Measurements from ENCODE around the gene MYH13.

DNA sequence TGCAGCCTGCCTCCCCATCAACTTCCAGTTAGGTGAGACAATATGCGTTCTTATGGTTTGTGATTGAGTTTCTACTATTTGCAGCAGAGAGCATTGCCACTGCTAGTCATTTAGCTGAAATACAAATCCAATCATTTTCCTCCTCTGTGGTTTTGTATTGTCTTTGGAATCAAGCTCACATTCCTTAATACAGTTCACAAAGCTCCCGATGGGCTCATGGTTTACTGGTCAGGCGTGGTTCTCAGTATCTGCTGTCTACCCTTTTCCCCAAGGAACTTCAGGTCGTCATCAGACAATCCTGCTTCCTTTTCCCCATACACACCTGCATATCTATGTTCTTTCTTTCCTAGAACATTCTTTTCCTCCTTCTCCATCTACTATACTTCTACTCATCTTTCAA is 104.8 kb downstream of the MYH13 start:
- no peak for TF ChIP-seq EZH2 (IDR thresholded peaks at IDR 0.05; ENCODE audit: borderline replicate concordance, low read depth, low read length, severe bottlenecking)
- no peak for TF ChIP-seq POLR2AphosphoS5 (IDR thresholded peaks at IDR 0.05; ENCODE audit: insufficient read depth, low read depth, low read length)
- TF ChIP-seq, protein P1, sequence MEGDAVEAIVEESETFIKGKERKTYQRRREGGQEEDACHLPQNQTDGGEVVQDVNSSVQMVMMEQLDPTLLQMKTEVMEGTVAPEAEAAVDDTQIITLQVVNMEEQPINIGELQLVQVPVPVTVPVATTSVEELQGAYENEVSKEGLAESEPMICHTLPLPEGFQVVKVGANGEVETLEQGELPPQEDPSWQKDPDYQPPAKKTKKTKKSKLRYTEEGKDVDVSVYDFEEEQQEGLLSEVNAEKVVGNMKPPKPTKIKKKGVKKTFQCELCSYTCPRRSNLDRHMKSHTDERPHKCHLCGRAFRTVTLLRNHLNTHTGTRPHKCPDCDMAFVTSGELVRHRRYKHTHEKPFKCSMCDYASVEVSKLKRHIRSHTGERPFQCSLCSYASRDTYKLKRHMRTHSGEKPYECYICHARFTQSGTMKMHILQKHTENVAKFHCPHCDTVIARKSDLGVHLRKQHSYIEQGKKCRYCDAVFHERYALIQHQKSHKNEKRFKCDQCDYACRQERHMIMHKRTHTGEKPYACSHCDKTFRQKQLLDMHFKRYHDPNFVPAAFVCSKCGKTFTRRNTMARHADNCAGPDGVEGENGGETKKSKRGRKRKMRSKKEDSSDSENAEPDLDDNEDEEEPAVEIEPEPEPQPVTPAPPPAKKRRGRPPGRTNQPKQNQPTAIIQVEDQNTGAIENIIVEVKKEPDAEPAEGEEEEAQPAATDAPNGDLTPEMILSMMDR (IDR thresholded peaks at IDR 0.05; ENCODE audit: extremely low read depth in 1 of 2, insufficient read depth in 1 of 2, low read depth in 1 of 2, low read length in 2 of 2): no peak
- TF ChIP-seq POLR2A (IDR thresholded peaks at IDR 0.05; ENCODE audit: low read depth, low read length): no peak
- TF ChIP-seq, protein P2, sequence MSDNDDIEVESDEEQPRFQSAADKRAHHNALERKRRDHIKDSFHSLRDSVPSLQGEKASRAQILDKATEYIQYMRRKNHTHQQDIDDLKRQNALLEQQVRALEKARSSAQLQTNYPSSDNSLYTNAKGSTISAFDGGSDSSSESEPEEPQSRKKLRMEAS (IDR thresholded peaks at IDR 0.05; ENCODE audit: insufficient read depth, insufficient read length): no peak
- TF ChIP-seq JUN (IDR thresholded peaks at IDR 0.05; ENCODE audit: borderline replicate concordance, insufficient read depth, insufficient read length, low read depth): no peak
- no peak for TF ChIP-seq MYC (IDR thresholded peaks at IDR 0.05; ENCODE audit: low read depth, low read length)
- no peak for TF ChIP-seq FOS (IDR thresholded peaks at IDR 0.05; ENCODE audit: borderline replicate concordance, insufficient read depth, low read length)
